Activated CD4-positive, CD25-positive, alpha-beta regulatory T cell treated with anti-CD3 and anti-CD28 coated beads, Interleukin-2, amount 50 U/mL, for 24 hours (primary cell): ENCODE data around the gene PRR29.

Experiments
- ATAC-seq, 2 donors: fragments of 150-1000 bp; cut with Tn5 transposase; one replicate each; pipeline ENCODE4 v1.10.0; 2021; ENCODE audit warnings: mild to moderate bottlenecking in 1 of 2, moderate library complexity in 1 of 2

Gene PRR29

DNA sequence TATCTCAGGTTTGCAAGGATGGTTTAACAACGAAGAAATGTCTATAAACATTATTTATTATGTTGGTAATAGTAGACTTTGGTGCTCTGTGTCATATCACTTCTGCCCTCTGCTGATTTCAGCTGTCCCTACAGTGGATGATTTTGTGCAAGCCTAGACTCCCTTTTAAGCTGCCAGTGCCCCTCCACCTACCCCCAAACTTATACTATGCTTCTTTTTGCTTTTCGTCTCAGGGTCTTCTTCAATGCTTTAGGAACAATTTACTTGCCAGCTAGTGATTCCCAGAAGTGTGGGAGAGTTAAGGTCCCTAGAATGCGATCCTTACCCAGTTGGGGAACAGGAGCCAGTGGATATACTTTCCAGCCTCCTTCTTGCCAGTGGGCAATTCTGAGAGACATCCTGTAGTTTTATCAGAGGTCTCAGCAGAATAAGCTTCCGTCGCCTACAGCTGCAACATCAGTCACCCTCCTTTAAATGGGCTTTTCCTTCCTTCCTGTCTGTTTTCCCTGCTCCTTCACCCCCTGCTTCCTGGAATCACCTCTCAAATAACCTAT is 18.2 kb downstream of the PRR29 start:
- ATAC-seq = no peak

DNA sequence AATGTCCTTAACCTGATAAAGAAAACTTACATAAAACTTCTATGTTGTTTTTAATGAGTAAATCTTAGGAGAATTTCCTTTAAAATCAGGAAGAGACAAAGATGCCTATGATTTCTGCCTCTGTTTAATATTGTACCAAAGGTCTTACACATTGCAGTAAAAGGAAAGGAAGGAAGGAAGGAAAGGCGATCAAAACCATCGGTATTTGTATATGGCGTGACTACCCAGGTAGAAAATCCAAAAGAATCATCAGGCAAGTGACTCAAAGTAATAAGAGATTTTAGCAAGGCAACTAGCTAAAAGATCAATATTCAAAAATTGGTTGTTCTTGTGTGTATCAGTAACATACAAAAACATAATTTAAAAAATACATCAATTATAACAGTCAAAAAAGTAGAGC is 18.8 kb downstream of the PRR29 start:
- ATAC-seq = no peak

DNA sequence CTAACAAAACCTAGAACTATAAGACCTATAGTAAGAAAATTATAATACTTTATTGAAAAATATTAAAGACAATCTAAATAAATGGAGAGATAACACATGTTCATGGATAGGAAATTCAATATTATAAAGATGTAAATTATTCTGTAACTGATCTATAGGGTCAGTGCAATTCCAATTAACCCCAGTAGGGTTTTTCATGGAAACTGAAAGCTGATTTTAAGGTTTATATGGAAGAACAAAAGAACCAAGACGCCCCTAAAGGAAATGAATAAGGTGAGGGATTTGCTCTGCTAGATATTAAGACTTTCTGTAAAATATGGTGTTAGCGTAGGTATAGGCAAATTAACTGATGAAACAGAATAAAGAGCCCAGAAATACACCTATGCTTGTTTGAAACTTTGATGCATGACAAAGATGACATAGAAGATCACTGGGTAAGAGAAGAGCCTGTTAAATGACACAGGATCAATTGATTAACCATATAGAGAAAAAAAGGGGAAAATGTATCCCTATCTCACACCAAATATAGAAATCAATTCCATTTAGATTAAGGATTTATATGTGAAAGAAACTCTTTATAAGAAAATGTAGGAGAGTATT is 19.3 kb downstream of the PRR29 start:
- no peak for ATAC-seq

DNA sequence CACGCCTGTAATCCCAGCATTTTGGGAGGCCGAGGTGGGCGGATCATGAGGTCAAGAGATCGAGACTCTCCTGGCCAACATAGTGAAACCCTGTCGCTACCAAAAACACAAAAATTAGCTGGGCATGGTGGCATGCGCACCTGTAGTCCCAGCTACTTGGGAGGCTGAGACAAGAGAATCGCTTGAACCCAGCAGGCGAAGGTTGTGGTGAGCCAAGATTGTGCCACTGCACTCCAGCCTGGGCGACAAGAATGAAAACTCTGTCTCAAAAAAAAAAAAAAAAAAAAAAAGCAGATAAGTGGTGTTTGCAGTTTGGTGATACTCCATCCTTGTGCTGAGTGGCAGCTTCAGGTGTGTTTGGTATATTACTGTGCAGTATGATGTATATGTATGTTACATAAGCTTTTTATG is 21.4 kb downstream of the PRR29 start:
- peak; percentile 12 to 13 for ATAC-seq

DNA sequence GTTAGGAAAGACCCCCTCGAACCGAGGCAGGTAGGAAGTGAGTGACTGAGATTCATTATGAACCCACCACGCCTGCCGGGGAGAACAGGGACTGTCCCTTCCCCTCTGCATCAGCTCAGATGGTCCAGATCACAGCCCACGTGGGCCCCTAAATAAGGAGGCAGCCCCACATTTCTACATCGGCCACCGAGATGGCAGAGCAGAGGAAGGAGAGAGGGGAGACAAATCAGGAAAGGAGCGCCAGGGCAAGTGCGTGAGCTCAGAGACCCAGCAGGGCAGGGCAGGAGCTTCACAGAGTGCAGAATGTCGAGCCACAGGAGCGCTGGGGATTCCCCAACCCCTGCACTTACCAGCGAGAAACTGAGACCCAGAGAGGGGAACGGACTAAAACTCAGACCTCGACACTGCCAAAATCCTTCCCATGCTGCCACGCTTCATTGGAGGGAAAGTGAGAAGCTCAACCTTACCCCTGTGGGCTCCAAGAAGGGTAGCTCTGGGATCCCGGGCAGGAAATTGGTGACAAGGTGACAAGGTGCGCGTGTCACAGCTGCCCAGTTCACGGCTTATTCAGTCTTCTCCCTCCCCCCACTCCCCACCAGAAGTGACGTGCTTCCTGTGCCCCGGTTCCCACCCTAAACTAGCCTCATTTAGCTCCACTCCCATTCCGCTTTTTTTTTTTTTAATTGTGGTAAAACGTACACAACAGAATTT is 22.1 kb downstream of the PRR29 start, which contains the start of gene ICAM2:
ICAM2 (minus strand) TSS at position 578 of the 711 bp plus-strand sequence. CDS start 13,942 bp downstream, outside the sequence.
- ATAC-seq = peak; percentile 64 to 70

DNA sequence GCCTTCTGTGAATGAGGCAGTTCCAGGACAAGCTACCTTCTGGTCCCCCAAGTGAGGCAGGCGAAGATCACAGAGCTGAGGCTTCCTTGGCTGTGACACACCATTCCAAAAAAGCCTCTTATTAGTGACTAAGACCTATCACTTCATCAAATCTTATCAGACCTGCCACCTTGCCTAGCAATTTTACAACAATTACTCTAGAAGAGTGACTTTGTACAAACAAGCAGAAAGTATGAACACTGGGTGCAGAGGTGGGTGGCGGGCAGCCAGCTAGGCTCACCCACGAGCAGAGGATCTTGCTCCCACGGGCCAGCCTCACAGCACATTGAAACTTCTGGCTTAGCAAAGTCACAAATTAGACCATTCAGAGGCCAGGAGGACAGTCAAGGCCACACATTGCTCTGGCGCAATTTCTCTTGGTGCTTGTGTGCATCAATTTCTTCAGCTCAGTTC is 24.5 kb downstream of the PRR29 start:
- ATAC-seq = peak in 1 of 2 donors; percentile 2

DNA sequence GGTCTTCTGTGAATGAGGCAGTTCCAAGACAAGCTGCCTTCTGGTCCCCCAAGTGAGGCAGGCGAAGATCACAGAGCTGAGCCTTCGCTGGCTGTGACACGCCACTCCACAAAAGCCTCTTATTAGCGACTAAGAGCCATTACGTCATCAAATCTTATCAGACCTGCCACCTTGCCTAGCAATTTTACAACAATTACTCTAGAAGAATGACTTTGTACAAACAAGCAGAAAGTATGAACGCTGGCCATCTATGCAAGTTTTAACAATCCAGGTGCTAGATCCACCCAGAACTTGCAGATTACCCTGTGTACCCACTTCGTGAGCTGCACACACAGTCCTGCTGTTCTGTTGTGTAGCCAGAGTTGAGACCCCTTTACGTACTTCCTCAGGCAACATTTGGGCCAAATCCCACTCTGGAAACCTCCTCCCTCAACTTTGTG is 26.1 kb downstream of the PRR29 start:
- ATAC-seq = no peak

DNA sequence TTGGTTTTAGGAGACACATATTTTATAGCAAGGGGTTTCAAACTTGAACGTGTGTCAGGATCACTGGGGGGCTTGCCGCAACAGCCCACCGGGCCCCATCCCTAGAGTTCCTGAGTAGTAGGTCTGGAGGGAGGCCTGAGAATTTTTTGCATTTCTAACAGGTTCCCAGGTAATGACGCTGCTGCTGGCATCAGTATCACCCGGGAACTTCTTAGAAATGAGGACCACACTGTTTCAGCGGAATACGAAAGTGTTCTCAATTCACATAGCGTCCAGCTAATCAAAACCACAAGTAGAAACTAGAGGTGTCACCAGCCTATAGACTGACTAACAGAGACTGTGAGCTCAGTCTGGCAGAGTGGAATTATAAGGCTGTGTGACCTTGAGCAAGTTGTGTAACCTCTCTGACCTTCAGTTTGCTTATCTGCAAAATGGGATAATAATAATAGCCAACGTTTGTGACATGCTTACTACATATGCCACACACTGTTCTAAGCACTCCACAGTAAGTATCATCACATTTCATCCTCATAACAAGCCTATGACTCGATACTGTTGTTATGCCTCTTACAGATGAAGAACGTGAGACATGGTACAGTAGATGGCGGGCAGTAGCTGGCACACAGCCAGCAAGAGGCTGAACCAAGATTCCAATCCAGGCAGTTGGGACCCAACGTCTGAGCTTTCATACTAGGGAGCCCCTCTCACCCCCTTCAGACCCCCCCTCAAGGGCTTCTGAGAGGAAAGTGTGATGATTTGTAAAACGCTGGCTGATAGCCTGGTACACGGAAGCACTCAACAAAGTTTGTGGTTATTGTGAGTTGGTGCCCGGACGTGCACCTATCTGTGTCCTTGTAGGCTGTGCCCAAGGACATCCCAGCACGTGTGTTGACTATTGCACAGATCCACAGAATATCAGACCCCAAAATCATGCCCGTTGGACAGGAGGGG is 26.9 kb downstream of the PRR29 start:
- peak; percentile 60 to 64 for ATAC-seq

DNA sequence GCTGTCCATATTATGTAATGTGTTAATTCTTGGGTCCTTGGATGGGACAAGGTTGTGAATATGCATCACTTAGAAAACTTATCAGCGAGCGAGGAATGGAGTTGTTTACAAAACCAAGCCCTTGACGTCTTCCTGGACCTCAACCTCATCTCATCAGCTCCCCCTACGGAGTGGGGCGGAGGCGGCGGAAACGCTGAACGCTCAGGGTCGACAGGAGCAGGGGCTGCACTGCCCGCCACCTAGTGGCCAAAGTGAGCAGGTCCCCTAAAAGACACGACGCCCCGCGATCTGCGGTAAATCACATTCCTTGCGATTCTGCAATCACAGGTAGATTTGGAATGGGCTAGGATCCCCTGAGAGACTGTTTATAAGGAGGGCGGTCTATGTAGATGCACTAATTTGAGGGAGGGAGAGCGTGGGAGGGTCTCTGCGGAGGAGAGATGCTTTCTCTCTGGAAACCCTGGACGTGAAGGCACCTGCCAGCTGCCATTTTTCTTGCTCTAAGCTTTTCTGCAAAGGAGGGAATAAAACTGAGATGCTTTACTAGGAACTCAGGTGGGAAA is 27.7 kb downstream of the PRR29 start:
- peak; percentile 48 to 60 for ATAC-seq

DNA sequence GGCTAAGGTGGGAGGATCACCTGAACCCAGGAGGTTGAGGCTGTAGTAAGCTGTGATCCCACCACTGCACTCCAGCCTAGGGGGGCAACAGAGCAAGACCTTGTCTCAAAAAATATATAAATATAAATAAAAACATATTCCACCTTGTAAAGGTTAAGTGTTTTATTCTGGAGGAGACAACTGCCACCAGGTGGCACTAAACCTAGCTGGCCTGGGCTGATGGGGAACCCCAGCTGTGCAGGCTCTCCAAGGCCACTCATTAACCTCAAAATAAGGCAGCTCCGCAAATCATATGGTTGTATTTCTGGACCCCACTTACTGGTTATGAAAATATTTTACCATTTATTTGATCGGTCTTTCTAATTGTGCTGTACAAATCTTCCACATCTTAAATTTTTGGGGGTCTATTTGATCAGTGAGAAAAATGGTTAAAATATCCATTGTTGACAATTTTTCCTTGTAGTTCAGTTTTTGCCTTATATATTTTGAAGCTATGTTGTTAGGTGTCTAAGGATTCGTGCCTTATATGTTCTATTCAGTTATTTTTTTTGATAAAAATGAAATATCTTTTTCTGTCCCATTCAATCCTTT is 30.8 kb downstream of the PRR29 start:
- no peak for ATAC-seq

DNA sequence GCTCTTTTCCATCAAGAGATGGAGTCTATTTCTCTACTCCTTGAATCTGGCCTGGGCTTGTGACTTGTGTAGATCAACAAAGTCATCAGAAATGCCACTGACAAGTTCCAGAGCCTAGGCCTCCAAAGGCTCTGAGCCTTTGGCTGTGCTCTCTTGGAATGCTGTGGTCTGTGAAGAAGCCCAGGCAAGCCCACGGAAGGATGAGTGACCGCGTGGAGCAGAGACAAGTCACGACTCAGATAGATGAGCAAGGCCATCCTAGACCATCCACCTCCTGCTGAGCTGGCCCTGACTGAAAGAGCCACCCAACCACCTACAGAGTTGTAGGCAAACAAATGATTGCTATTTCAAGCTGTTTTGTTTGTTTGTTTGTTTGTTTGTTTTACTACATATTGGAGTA is 33.9 kb downstream of the PRR29 start:
- no peak for ATAC-seq

DNA sequence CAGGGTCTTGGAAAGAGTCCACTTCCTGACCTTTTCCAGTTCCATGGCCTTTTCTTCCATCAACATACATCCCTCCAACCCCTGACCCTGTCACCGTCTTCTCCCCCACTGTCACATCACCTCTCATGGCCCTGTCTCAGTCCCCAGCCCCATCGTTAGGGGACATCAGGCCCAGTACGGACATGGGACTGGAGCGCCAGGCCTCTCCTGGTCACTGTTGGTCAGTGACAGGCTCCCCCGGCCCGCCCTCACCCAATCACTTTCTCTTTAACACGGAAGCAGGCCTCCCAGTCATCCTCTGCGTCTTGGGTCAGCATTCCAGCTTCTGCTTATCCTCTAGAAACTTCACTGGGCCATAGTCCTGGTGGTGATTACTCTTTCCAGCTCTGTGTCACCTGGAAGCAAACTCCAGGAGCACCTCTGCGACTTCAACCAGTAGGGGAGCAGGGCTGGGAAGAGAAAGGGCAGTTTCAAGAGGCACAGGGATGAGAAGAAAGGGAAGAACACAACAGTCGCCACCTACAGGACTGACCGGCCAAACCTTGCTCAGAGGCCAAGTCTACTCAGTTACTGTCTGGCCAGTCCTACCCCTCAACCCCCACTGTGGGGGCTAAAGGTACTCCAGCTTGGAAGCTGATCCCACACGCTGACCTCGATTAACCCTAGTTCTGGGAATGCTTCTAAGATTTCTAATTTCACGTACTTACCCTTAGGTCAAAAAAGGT is 38.2 kb downstream of the PRR29 start:
- no peak for ATAC-seq

DNA sequence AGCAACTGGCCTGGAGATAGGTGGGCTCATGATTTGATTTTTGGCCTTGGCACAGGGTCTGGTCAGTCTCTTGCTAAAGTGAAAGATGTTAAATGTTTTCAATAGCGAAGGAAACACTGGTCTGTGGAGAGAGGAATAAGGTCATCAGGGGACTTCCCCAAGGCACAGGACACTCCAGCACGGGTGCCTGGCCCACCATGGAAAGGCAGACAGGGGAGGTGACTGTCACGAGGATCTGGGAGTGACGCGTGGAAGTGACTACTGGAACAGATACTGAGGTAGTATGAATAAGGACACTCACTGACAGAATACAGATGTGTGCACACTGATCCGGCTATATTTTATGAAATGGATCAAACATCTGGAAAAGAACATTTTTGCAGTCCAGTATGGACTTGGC is 39.0 kb downstream of the PRR29 start:
- ATAC-seq = no peak

DNA sequence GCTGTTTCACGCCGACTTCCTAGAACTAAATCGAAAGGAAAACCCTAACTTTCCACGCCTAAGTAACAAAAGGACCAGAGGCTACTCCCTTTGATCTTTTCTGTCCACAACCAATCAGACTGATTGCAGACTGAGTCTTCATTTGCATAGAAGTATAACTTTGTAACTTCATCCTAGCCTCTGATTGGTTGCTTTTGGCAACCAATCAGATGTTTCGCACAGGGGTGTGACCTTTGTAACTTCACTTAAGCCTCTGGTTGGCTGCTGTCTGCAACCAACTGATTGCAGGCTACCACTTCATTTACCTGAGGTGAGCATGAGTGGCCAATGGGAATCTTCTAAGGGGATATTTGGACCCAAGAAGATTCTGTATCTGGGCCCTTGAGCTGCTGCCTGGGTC is 39.7 kb downstream of the PRR29 start:
- no peak for ATAC-seq

DNA sequence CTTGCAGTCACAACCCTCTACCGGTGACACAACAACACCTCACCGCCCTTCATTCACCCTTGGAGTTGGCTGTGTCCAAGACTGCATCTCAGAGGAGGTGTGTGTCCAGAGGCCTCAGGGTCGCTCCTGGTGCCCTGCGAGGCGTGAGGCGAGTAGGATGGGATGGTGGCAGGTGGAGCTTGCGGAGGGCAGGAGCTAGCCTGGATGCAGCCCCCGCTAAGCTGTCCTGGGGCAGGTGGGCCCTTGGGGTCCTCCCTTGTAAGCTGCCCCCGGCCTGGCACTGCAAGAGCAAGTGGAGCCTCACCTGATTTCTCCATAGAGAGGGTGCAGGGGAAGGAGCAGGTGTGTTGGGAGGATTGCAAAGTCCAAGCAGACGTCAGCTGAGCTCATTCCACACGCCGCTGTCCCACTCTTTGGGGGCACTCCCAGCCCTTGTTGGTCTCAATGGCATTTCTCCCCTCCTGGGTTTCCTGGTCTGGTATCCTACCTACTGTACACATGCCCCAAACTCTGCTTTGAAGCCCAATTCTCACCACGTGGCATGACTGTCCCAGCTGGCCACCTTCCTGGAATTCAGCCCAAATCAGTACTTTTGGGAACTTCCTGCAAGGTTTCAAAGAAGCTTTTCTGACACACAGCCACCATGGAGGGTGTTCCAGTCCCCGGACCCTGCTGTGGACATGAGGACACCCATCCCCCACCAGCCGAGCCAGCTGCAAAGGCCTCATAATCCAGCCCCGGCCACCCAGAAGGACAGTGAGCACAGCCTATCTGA is 40.4 kb downstream of the PRR29 start:
- no peak for ATAC-seq

DNA sequence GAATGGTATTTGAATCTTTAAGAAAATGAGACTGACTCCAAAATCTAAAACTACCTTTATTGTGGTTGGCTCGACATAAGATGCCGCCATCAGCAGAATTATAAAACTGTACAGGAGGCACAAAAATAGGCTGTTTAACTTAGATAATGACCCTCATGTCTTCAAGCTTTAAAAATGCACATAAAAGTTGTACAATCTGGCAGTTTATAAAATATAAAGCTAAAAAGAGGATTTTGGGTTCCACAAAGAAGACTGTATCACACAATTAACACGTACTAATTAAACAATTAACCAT is 40.9 kb downstream of the PRR29 start:
- ATAC-seq = no peak

DNA sequence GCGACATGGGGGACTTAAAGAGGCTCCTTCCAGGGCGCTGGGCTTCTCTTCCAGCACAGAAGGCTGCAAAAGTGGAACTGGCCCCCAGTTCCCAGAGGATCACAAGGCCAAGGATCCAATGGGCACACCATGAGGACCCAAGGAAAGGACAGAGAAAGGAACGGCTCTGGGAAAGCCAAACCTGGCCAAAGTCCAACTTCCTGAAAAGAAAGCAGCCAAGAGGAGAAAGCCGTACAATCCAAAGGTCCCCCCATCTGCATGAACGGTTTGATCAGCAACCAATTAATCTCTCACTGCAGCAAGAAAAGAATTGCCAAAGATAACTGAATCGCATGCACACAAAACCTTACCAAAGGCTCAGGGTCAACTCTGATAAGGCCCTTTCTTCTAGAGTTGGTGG is 42.1 kb downstream of the PRR29 start:
- no peak for ATAC-seq

DNA sequence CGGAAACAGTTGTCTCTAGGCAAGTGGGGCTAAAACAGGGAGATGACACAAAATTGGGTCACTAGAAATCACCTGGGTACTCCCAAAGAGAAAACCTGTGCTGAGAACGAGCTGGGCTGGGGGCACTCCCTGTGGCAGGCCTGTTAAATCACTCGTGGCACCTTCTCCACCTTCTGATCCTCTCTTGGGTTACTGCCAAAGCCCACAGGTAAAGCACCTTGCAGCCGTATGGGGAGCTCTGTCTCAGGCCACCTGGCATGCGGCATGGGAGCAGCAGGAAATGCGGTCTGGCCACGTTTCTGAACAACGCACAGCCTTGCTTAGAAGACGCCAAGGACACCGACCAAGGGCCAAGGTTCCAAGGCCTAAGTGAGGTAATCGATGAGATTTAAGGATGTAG is 43.8 kb downstream of the PRR29 start:
- no peak for ATAC-seq

DNA sequence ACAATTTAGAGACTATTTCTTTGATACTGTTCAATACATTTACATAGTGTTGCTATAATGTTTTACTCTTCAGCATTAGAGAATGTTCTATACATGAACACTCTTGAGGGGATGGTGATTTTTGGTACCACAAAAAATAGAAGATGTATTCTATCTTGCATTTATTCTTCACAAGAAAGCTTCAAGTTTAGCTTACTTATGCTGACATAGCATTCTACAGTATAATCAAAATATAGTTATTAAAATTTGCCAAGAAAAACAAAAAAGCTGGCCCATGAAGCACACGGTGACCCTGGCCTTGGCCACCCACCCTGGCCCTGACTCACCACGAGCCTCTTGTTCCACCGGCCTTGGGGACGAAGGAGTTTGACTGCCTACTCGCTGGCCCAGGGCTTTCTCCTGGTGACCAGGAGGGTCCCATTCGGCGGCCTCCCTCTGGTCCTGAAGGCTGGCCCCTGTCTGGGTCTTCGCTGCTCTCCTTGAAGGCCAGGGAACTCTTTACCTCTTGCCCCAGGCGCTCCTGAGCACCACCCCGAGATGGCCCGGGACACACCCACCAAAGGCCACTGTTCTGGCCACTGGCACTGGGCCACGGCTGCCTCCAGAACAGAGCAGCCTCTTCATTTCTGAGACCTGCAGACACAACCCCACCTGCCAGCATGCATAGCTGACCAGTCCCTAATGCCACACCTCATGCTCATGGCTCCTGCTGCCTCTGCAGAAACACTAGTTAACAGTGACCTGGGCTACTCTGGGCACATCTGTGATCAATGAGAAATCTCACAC is 44.7 kb downstream of the PRR29 start:
- no peak for ATAC-seq

DNA sequence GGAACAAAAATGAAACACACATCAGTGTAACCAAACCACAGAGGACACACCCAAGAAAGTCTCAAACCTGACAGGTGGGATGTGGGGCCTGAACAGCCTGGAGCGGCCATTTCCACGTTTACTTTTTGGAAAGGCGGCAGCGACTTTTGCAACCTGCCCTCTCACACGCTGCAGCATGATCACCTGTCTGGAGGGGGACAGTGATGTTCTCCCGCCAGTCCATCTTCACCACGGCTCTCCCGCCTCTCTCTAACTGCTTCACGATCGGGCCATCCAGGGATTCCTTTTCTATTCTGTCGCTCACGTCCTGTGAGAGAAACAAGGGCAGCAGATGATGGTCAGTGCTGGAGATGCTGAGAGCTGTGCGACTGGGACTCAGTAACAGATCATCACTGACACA is 47.0 kb downstream of the PRR29 start:
- ATAC-seq = no peak
